Activated naive CD4-positive, alpha-beta T cell treated with anti-CD3 and anti-CD28 coated beads, Interleukin-2, amount 10 ng/mL, durations not matched to agents 7 days and 5 days (primary cell): ENCODE data around the gene IPO11.

Source experiments
- CTCF ChIA-PET: fragments of 350-600 bp; sonication (Branson Sonifier 250); formaldehyde crosslinking; loops from one replicate; lab custom pipeline; 2021; ENCODE audit warnings: antibody characterized with exemption; lab: Charles Lee
- DNase-seq: peaks from one replicate; pipeline ENCODE4 v3.0.0-alpha.2; 2020
- H3K27ac Mint-ChIP-seq: one replicate; pipeline ENCODE4 v1.8.0; 2021; ENCODE audit warnings: mild to moderate bottlenecking, moderate library complexity, mixed read lengths
- H3K27me3 Mint-ChIP-seq: one replicate; pipeline ENCODE4 v1.8.0; 2021; ENCODE audit warnings: mild to moderate bottlenecking, mixed read lengths
- H3K36me3 Mint-ChIP-seq: one replicate; pipeline ENCODE4 v1.8.0; 2021; ENCODE audit warnings: mixed read lengths
- H3K4me1 Mint-ChIP-seq: one replicate; pipeline ENCODE4 v1.8.0; 2021; ENCODE audit warnings: mixed read lengths
- H3K4me3 Mint-ChIP-seq: one replicate; pipeline ENCODE4 v1.8.0; 2021; ENCODE audit warnings: mild to moderate bottlenecking, moderate library complexity, mixed read lengths
- H3K9me3 Mint-ChIP-seq: one replicate; pipeline ENCODE4 v1.8.0; 2021; ENCODE audit warnings: mixed read lengths

Gene IPO11

DNA sequence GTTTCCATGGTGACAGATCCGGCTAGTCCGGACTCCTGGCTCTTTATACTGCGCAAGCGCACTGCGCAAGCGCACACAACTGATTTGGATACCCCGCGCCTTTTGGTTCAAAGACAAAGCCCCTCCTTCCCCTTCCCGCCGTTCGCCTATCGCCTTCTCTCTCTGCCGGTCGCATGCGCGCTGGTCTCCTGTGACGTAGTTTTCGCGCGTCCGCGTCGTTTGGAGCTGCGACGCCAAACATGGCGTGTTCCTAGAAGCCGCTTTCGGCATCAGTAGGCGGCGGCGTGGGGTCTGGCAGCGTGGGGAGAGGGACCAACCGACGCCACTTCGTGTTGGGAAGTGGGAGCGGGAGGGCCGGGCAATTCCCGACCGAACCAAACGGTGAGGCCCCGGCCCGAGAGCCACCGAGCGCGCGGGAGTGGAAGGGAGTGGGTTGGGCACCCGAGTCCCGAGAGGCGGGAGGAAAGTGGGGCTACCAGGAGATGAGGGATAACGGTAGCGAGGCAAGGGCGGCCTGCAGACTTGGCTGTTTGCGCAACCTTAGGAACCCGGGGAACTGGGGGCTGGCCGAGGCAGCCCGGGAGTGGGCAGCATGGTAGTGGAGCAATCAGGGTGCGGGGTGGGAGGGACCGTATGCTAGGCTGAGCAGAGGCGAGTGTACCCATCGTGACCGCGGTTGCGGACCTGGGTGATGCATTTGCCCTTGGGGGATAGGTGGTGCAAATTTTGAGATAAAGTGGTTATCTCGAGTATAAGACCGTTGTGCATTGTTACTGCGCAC lies at the start of gene IPO11:
TSS of gene IPO11 (plus strand) at position 215 of the 781 bp plus-strand sequence. CDS start 24,517 bp downstream, outside the sequence.
- Mint-ChIP-seq H3K27ac (peak within 1 kb of the TSS; percentile 90), H3K9me3 (no peaks in the 10 kb centered on the region), H3K4me1 (peaks cover 38% of the 10 kb centered on the region), H3K27me3 (peaks cover 4% of the 10 kb centered on the region), H3K4me3 (peak within 1 kb of the TSS; percentile 86), H3K36me3 (peaks cover 2% of the 10 kb centered on the region)
- CTCF ChIA-PET = interaction anchor here (1.2 to 1.3 kb wide), 2 partner anchors 9 to 188 kb away, joined by 4 to 6 read pairs; partner anchors contain the start of gene DIMT1
- peak; percentile 99 for DNase-seq

GRCh38 chr5:62369039-62369438 lies 43.5 kb upstream of the IPO11 start:
- H3K27me3 Mint-ChIP-seq = no peaks in the 10 kb centered on the region
- no peaks in the 10 kb centered on the region for H3K4me1 Mint-ChIP-seq
- H3K9me3 Mint-ChIP-seq = no peaks in the 10 kb centered on the region
- DNase-seq = no peak
- H3K36me3 Mint-ChIP-seq = peaks cover 43% of the 10 kb centered on the region
- CTCF ChIA-PET = no interaction called here
- peak overlapping the region; percentile 11 for H3K27ac Mint-ChIP-seq
- H3K4me3 Mint-ChIP-seq = no peak overlapping the region

- H3K27me3 Mint-ChIP-seq = no peaks in the 10 kb centered on the region
- DNase-seq = no peak
- no peaks in the 10 kb centered on the region for H3K4me1 Mint-ChIP-seq
- no peaks in the 10 kb centered on the region for H3K9me3 Mint-ChIP-seq
- peaks cover 44% of the 10 kb centered on the region for H3K36me3 Mint-ChIP-seq
- no peak overlapping the region for H3K27ac Mint-ChIP-seq
- CTCF ChIA-PET = no interaction called here
- H3K4me3 Mint-ChIP-seq = no peak overlapping the region
These were observed 41.2 kb upstream of the IPO11 start for GRCh38 chr5:62371409-62371808.

DNA sequence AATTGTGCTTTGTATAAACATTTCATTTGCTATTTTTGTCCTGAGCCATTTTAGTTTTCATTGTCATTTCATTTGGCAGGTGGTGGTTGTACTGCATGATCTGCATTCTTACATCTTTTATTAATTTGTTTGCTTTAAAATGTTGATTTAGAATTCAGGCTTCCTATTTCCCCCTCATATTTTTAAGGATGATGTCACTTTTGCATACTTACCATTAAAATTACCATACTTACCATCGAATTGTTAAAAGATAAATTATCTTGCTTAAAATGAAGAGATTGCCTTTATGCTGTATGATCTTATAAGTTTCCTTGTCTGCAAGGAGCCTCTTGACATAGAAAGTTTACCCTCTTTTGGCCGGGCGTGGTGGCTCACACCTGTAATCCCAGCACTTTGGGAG lies 40.0 kb upstream of the IPO11 start:
- H3K27me3 Mint-ChIP-seq = no peaks in the 10 kb centered on the region
- no peak overlapping the region for H3K4me3 Mint-ChIP-seq
- H3K36me3 Mint-ChIP-seq = peaks cover 40% of the 10 kb centered on the region
- DNase-seq = no peak
- CTCF ChIA-PET = interaction anchor here (0.6 kb wide), 1 partner anchor 35 kb away, joined by 4 read pairs; no protein-coding TSS in a partner anchor
- H3K27ac Mint-ChIP-seq = no peak overlapping the region
- H3K4me1 Mint-ChIP-seq = no peaks in the 10 kb centered on the region
- H3K9me3 Mint-ChIP-seq = no peaks in the 10 kb centered on the region

DNA sequence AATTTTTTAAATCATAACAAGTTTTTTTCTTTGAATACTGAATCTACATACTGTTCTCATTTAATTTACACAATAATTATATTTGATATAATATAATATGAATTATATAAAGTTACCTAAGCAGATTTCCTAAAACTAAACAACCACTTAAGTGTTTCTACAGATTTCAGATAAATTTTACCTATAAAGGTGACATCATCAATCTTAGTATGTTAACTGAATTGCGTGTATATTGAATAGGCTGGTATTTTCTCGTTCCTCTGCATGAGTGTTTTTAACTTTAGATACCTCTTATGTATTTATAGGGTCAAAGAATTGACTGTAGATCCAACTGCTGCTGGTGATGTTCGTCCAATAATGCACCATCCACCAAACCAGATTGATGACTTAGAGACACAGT lies 39.2 kb upstream of the IPO11 start:
- Mint-ChIP-seq H3K4me1 (no peaks in the 10 kb centered on the region), H3K4me3 (no peak overlapping the region), H3K9me3 (no peaks in the 10 kb centered on the region), H3K27me3 (no peaks in the 10 kb centered on the region), H3K36me3 (peaks cover 46% of the 10 kb centered on the region), H3K27ac (no peak overlapping the region)
- CTCF ChIA-PET = no interaction called here
- no peak for DNase-seq

GRCh38 chr5:62374090-62374489 lies 38.5 kb upstream of the IPO11 start:
- H3K9me3 Mint-ChIP-seq = no peaks in the 10 kb centered on the region
- H3K4me3 Mint-ChIP-seq = no peak overlapping the region
- peaks cover 48% of the 10 kb centered on the region for H3K36me3 Mint-ChIP-seq
- CTCF ChIA-PET = no interaction called here
- no peaks in the 10 kb centered on the region for H3K27me3 Mint-ChIP-seq
- no peak overlapping the region for H3K27ac Mint-ChIP-seq
- no peak for DNase-seq
- H3K4me1 Mint-ChIP-seq = no peaks in the 10 kb centered on the region

DNA sequence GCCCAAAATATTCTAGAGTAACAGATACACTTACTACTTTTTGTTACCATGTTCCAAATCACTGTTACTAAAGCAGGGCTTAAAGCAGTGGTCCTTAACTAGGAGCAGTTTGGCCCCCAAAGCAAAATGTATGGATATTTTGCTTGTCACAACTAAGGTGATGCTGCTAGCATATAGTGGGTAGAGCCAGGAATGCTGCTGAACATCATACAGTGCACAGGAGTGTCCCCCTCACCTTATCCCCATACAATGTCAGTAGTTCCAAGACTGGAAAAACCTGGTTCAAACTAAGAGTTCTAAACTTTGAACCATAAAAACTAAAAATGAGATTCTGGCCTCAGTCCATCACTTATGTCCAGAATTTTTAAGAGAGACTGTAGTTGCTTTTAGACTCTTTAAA lies 36.9 kb upstream of the IPO11 start:
- peaks cover 53% of the 10 kb centered on the region for H3K36me3 Mint-ChIP-seq
- no peak overlapping the region for H3K4me3 Mint-ChIP-seq
- no peak for DNase-seq
- CTCF ChIA-PET = no interaction called here
- H3K4me1 Mint-ChIP-seq = no peaks in the 10 kb centered on the region
- no peak overlapping the region for H3K27ac Mint-ChIP-seq
- no peaks in the 10 kb centered on the region for H3K27me3 Mint-ChIP-seq
- no peaks in the 10 kb centered on the region for H3K9me3 Mint-ChIP-seq

- CTCF ChIA-PET = no interaction called here
- peaks cover 56% of the 10 kb centered on the region for H3K36me3 Mint-ChIP-seq
These were observed 36.5 kb upstream of the IPO11 start for GRCh38 chr5:62376064-62376463.

GRCh38 chr5:62385131-62385530 lies 27.4 kb upstream of the IPO11 start:
- Mint-ChIP-seq H3K4me3 (no peak overlapping the region), H3K9me3 (no peaks in the 10 kb centered on the region), H3K27ac (no peak overlapping the region), H3K36me3 (peaks cover 53% of the 10 kb centered on the region), H3K4me1 (no peaks in the 10 kb centered on the region), H3K27me3 (no peaks in the 10 kb centered on the region)
- CTCF ChIA-PET = interaction anchor here (0.6 kb wide), 1 partner anchor 33 kb away, joined by 3 read pairs; no protein-coding TSS in a partner anchor
- DNase-seq = no peak

More at GRCh38 chr5:62376064-62376463, 36.5 kb upstream of the IPO11 start:
- H3K9me3 Mint-ChIP-seq = no peaks in the 10 kb centered on the region
- no peak overlapping the region for H3K4me3 Mint-ChIP-seq
- DNase-seq = no peak
- H3K4me1 Mint-ChIP-seq = no peaks in the 10 kb centered on the region
- H3K27me3 Mint-ChIP-seq = no peaks in the 10 kb centered on the region
- H3K27ac Mint-ChIP-seq = no peak overlapping the region

DNA sequence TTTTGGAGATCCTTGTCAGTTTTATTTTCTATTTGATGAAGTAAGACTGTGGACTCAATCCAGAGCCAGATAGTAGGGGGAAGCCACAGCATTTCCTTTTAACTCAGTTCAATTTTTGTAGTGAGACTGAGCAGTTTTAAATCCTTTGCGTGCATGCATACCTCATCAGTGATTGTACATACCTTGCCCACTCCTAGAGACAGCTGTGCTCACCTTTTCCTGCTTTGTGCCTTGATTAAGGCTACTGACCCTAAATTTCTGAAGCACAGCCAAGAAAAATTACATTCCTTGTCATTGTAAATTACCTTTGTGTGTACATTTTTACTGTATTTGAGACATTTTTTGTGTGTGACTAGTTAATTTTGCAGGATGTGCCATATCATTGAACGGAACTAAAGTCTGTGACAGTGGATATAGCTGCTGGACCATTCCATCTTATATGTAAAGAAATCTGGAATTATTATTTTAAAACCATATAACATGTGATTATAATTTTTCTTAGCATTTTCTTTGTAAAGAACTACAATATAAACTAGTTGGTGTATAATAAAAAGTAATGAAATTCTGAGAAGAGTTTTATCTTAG lies 26.7 kb upstream of the IPO11 start:
- no peaks in the 10 kb centered on the region for H3K4me1 Mint-ChIP-seq
- no peak for DNase-seq
- no peaks in the 10 kb centered on the region for H3K27me3 Mint-ChIP-seq
- CTCF ChIA-PET = no interaction called here
- no peak overlapping the region for H3K27ac Mint-ChIP-seq
- no peak overlapping the region for H3K4me3 Mint-ChIP-seq
- H3K9me3 Mint-ChIP-seq = no peaks in the 10 kb centered on the region
- peaks cover 53% of the 10 kb centered on the region for H3K36me3 Mint-ChIP-seq

DNA sequence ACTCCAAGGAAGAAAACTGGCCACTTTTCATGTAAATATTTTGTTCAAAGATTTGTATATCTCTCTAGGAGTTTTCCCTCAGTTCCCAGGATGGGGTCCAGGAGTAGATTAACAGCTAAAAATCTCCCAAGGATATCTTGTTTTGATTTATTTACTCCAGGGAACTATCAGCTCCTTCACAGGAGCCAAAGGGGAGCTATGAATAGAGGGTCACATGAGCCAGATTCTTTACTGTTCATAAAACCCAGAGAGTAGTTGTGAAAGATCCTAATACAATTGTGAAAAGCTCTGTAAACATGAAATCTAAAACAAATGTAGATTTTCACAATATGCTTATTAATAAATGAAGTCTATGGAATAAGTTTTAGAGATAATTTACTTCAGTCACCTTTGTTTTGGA lies 25.7 kb upstream of the IPO11 start:
- H3K27me3 Mint-ChIP-seq = no peaks in the 10 kb centered on the region
- DNase-seq = no peak
- no peaks in the 10 kb centered on the region for H3K9me3 Mint-ChIP-seq
- no peaks in the 10 kb centered on the region for H3K4me1 Mint-ChIP-seq
- no peak overlapping the region for H3K27ac Mint-ChIP-seq
- no peak overlapping the region for H3K4me3 Mint-ChIP-seq
- H3K36me3 Mint-ChIP-seq = peaks cover 51% of the 10 kb centered on the region
- CTCF ChIA-PET = interaction anchor here (1.3 to 1.8 kb wide), 3 partner anchors 8 to 32 kb away, joined by 4 to 7 read pairs (median 4); no protein-coding TSS in a partner anchor

DNA sequence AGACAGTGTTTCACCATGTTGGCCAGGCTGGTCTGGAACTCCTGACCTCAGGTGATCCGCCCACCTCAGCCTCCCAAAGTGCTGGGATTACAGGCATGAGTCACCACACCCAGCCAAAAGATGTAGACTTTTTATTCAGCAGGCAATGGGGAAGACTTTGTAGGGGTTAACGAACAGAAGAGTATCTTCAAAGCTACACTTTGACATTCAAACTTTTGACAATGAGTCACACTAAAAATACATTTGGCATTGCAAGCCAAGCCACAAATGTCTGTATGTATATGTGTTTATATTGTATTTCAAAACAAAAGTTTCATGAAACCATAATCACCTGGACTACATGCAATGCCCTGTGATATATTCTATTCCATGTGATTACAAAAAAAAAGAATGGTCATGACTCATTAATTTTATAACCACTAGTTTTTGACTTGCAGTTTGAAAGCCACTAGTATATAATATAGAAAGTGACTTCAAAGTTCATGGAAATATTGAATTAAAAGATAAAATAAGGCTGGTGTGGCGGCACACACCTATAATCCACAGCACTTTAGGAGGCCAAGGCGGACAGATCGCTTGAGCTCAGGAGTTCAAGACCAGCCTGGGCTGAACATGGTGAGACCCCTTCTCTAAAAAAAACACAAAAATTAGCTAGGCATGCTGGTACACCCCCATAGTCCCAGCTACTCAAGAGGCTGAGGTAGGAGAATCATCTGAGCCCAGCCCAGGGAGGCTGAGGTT lies 17.2 kb upstream of the IPO11 start:
- Mint-ChIP-seq H3K9me3 (no peaks in the 10 kb centered on the region), H3K27me3 (no peaks in the 10 kb centered on the region), H3K36me3 (peaks cover 54% of the 10 kb centered on the region), H3K4me3 (no peak overlapping the region), H3K27ac (peak overlapping the region; percentile 70), H3K4me1 (peaks cover 19% of the 10 kb centered on the region)
- CTCF ChIA-PET = no interaction called here
- DNase-seq = no peak

- Mint-ChIP-seq H3K4me3 (peak within 1 kb of the TSS; percentile 99), H3K27ac (peak within 1 kb of the TSS; percentile 95), H3K36me3 (peaks cover 21% of the 10 kb centered on the region), H3K4me1 (peaks cover 30% of the 10 kb centered on the region), H3K9me3 (no peaks in the 10 kb centered on the region), H3K27me3 (no peaks in the 10 kb centered on the region)
- DNase-seq = peak; percentile 97
- CTCF ChIA-PET = interaction anchor here (0.7 to 1.3 kb wide), 3 partner anchors 9 to 71 kb away, joined by 3 to 6 read pairs (median 3); partner anchors contain the start of gene IPO11
These were observed 8.9 kb upstream of the IPO11 start, which contains the start of gene DIMT1 for GRCh38 chr5:62403411-62404250. Gene DIMT1 (minus strand): TSS chr5:62403905. CDS start chr5:62403772, 133 bp downstream.
